Measurements from ENCODE around the gene PRKCA.

Gene PRKCA

GRCh38 chr17:66496306-66496705 is 193.9 kb downstream of the PRKCA start:
- no peak for DNase-seq

- no peak for DNase-seq
These were observed 196.2 kb downstream of the PRKCA start for GRCh38 chr17:66498580-66498979.

GRCh38 chr17:66506641-66507040 is 204.2 kb downstream of the PRKCA start:
- DNase-seq: no peak

GRCh38 chr17:66507103-66507923 is 204.9 kb downstream of the PRKCA start:
- DNase-seq: no peak

GRCh38 chr17:66507982-66508760 is 205.8 kb downstream of the PRKCA start:
- DNase-seq: no peak

- DNase-seq: no peak
These were observed 206.8 kb downstream of the PRKCA start for GRCh38 chr17:66508896-66509844.

- no peak for DNase-seq
These were observed 207.5 kb downstream of the PRKCA start for GRCh38 chr17:66509926-66510325.

- no peak for DNase-seq
These were observed 208.7 kb downstream of the PRKCA start for GRCh38 chr17:66511135-66511534.

GRCh38 chr17:66514227-66514806 is 211.9 kb downstream of the PRKCA start:
- no peak for DNase-seq

GRCh38 chr17:66515974-66516373 is 213.6 kb downstream of the PRKCA start:
- DNase-seq: no peak

GRCh38 chr17:66517336-66518009 is 215.1 kb downstream of the PRKCA start:
- DNase-seq: no peak

- no peak for DNase-seq
These were observed 215.7 kb downstream of the PRKCA start for GRCh38 chr17:66518108-66518507.

GRCh38 chr17:66518677-66519076 is 216.3 kb downstream of the PRKCA start:
- no peak for DNase-seq

- DNase-seq: no peak
These were observed 216.7 kb downstream of the PRKCA start for GRCh38 chr17:66519154-66519553.

- DNase-seq: no peak
These were observed 218.6 kb downstream of the PRKCA start for GRCh38 chr17:66520999-66521398.

- DNase-seq: no peak
These were observed 220.3 kb downstream of the PRKCA start for GRCh38 chr17:66522591-66523272.

- DNase-seq: no peak
These were observed 221.2 kb downstream of the PRKCA start for GRCh38 chr17:66523378-66524200.

- DNase-seq: no peak
These were observed 222.5 kb downstream of the PRKCA start for GRCh38 chr17:66524877-66525276.

GRCh38 chr17:66525338-66525737 is 222.9 kb downstream of the PRKCA start:
- DNase-seq: no peak

GRCh38 chr17:66526827-66527226 is 224.4 kb downstream of the PRKCA start:
- no peak for DNase-seq

GRCh38 chr17:66527335-66527734 is 224.9 kb downstream of the PRKCA start:
- no peak for DNase-seq

Data from NCI-H146 (cell line).